ENCODE measurements around the gene SLC25A47. TPM values are rescaled to one million over a fixed set of nuclear protein-coding genes. Genes with fewer than 3 reads are reported as not detected.
"Not testable (repeated sequence)": the region's sequence is repeated elsewhere in the genome, so short reads cannot be mapped to it uniquely, and the experiment has no call there.

The SLC25A47 gene
- total RNA-seq, 1 donor from 2014 or later = not detected

- H3K36me3 Mint-ChIP-seq (ENCODE audit: unreplicated experiment) = no peaks in the 10 kb centered on the region
- peak overlapping the region; percentile 62 for H3K27ac Mint-ChIP-seq (ENCODE audit: unreplicated experiment)
- DNase-seq (ENCODE audit: extremely low spot score, unreplicated experiment) = no peak
- H3K9me3 Mint-ChIP-seq (ENCODE audit: unreplicated experiment) = no peaks in the 10 kb centered on the region
- H3K4me1 Mint-ChIP-seq (ENCODE audit: unreplicated experiment) = peaks cover 51% of the 10 kb centered on the region
- TF ChIP-seq CTCF (IDR thresholded peaks at IDR 0.05) = no peak
- peak overlapping the region; percentile 85 for H3K4me3 Mint-ChIP-seq (ENCODE audit: unreplicated experiment)
- H3K27me3 Mint-ChIP-seq (ENCODE audit: unreplicated experiment) = no peaks in the 10 kb centered on the region
Observed at GRCh38 chr14:100306998-100307765, 16.0 kb upstream of the SLC25A47 start.

GRCh38 chr14:100307766-100308426 is 15.2 kb upstream of the SLC25A47 start:
- H3K9me3 Mint-ChIP-seq (ENCODE audit: unreplicated experiment) = no peaks in the 10 kb centered on the region
- no peaks in the 10 kb centered on the region for H3K36me3 Mint-ChIP-seq (ENCODE audit: unreplicated experiment)
- no peak for TF ChIP-seq CTCF (IDR thresholded peaks at IDR 0.05)
- peaks cover 49% of the 10 kb centered on the region for H3K4me1 Mint-ChIP-seq (ENCODE audit: unreplicated experiment)
- H3K27ac Mint-ChIP-seq (ENCODE audit: unreplicated experiment) = peak overlapping the region; percentile 31
- DNase-seq (ENCODE audit: extremely low spot score, unreplicated experiment) = no peak
- peak overlapping the region; percentile 85 for H3K4me3 Mint-ChIP-seq (ENCODE audit: unreplicated experiment)
- no peaks in the 10 kb centered on the region for H3K27me3 Mint-ChIP-seq (ENCODE audit: unreplicated experiment)

GRCh38 chr14:100308427-100308792 is 14.7 kb upstream of the SLC25A47 start:
- peak overlapping the region; percentile 40 for H3K4me3 Mint-ChIP-seq (ENCODE audit: unreplicated experiment)
- not testable (repeated sequence) for H3K9me3 Mint-ChIP-seq (ENCODE audit: unreplicated experiment); H3K27me3 Mint-ChIP-seq (ENCODE audit: unreplicated experiment); DNase-seq (ENCODE audit: extremely low spot score, unreplicated experiment); H3K36me3 Mint-ChIP-seq (ENCODE audit: unreplicated experiment)
- H3K27ac Mint-ChIP-seq (ENCODE audit: unreplicated experiment) = peak overlapping the region; percentile 73
- peaks cover 47% of the 10 kb centered on the region for H3K4me1 Mint-ChIP-seq (ENCODE audit: unreplicated experiment)

- no peaks in the 10 kb centered on the region for H3K9me3 Mint-ChIP-seq (ENCODE audit: unreplicated experiment)
- no peaks in the 10 kb centered on the region for H3K36me3 Mint-ChIP-seq (ENCODE audit: unreplicated experiment)
- peaks cover 44% of the 10 kb centered on the region for H3K4me1 Mint-ChIP-seq (ENCODE audit: unreplicated experiment)
- peak overlapping the region; percentile 73 for H3K27ac Mint-ChIP-seq (ENCODE audit: unreplicated experiment)
- H3K27me3 Mint-ChIP-seq (ENCODE audit: unreplicated experiment) = no peaks in the 10 kb centered on the region
- no peak for TF ChIP-seq CTCF (IDR thresholded peaks at IDR 0.05)
- peak overlapping the region; percentile 40 for H3K4me3 Mint-ChIP-seq (ENCODE audit: unreplicated experiment)
- DNase-seq (ENCODE audit: extremely low spot score, unreplicated experiment) = no peak
Observed at GRCh38 chr14:100309028-100309737, 14.0 kb upstream of the SLC25A47 start.

GRCh38 chr14:100312110-100312876 is 10.8 kb upstream of the SLC25A47 start:
- not testable (repeated sequence) for H3K36me3 Mint-ChIP-seq (ENCODE audit: unreplicated experiment); DNase-seq (ENCODE audit: extremely low spot score, unreplicated experiment); H3K27me3 Mint-ChIP-seq (ENCODE audit: unreplicated experiment); H3K27ac Mint-ChIP-seq (ENCODE audit: unreplicated experiment); H3K9me3 Mint-ChIP-seq (ENCODE audit: unreplicated experiment); H3K4me3 Mint-ChIP-seq (ENCODE audit: unreplicated experiment)
- H3K4me1 Mint-ChIP-seq (ENCODE audit: unreplicated experiment) = peaks cover 32% of the 10 kb centered on the region

All from osteocyte (in vitro differentiated cells).